Caco-2 (cell line): ENCODE results near the gene ST3GAL2. TPM values are rescaled to one million over a fixed set of nuclear protein-coding genes. Genes with fewer than 3 reads are reported as not detected.
"Not testable (repeated sequence)": the region's sequence is repeated elsewhere in the genome, so short reads cannot be mapped to it uniquely, and the experiment has no call there.

Experiments used
- BruUV-seq: library from RNA; stranded (reverse); fragments of 400-500 nt; replicated peaks from 2 replicates; lab custom pipeline; 2021; lab: Mats Ljungman, UMichigan
- CTCF ChIA-PET: fragments of 300-600 bp; sonication (Branson Sonifier 250); formaldehyde crosslinking; loops from one replicate; lab custom pipeline; 2022; ENCODE audit warnings: antibody characterized with exemption; lab: Charles Lee
- POLR2A ChIA-PET: fragments of 300-600 bp; sonication (Branson Sonifier 250); formaldehyde crosslinking; loops from one replicate; lab custom pipeline; 2022; ENCODE audit warnings: antibody characterized with exemption; lab: Charles Lee
- DNase-seq, 2 experiments: peaks; one replicate each; pipeline versions ENCODE4 v3.0.0 to v3.0.0-alpha.2; 2020 to 2022
- H3K27me3 ChIP-seq: replicated peaks from 2 replicates; pipeline ENCODE4 v1.6.0; 2011; ENCODE audit warnings: low read length; ENCODE audit not compliant: control insufficient read depth, insufficient read depth
- H3K36me3 ChIP-seq: 2 replicates; pipeline ENCODE4 v1.5.1; 2011; ENCODE audit warnings: low read length; ENCODE audit not compliant: control insufficient read depth, insufficient read depth
- H3K4me1 ChIP-seq: fragments of 250-450 bp; sonication (Bioruptor Pico); 2 replicates; pipeline ENCODE4 v1.5.1; 2020; ENCODE audit warnings: mild to moderate bottlenecking
- H3K4me3 ChIP-seq: 2 replicates; pipeline ENCODE4 v1.5.1; 2011; ENCODE audit warnings: low read depth, mild to moderate bottlenecking, control low read depth, low read length
- H3K9me3 ChIP-seq: fragments of 250-450 bp; sonication (Bioruptor Pico); 2 replicates; pipeline ENCODE4 v1.5.1; 2020; ENCODE audit warnings: mild to moderate bottlenecking, moderate library complexity
- H3K27ac Mint-ChIP-seq: one replicate; pipeline ENCODE4 v1.8.0; 2022; ENCODE audit warnings: mixed read lengths; ENCODE audit not compliant: unreplicated experiment
- H3K27me3 Mint-ChIP-seq: one replicate; pipeline ENCODE4 v1.8.0; 2022; ENCODE audit warnings: mixed read lengths; ENCODE audit not compliant: insufficient read depth, unreplicated experiment
- H3K36me3 Mint-ChIP-seq: one replicate; pipeline ENCODE4 v1.8.0; 2022; ENCODE audit warnings: mild to moderate bottlenecking, mixed read lengths; ENCODE audit not compliant: insufficient read depth, unreplicated experiment
- H3K4me1 Mint-ChIP-seq: one replicate; pipeline ENCODE4 v1.8.0; 2022; ENCODE audit warnings: low read depth, mixed read lengths; ENCODE audit not compliant: unreplicated experiment
- H3K4me3 Mint-ChIP-seq: one replicate; pipeline ENCODE4 v1.8.0; 2022; ENCODE audit warnings: mild to moderate bottlenecking, moderate library complexity, mixed read lengths; ENCODE audit not compliant: unreplicated experiment
- H3K9me3 Mint-ChIP-seq: one replicate; pipeline ENCODE4 v1.8.0; 2022; ENCODE audit warnings: mixed read lengths; ENCODE audit not compliant: unreplicated experiment
- CTCF ChIP-seq, 2 experiments: fragments of 200-600 bp in 1 of 2; IDR thresholded peaks; 1 replicate in 1 of 2; 2 replicates in 1 of 2; pipeline versions ENCODE4 v1.5.1 to v1.8.0; 2011 to 2022; ENCODE audit warnings: antibody characterized with exemption in 1 of 2, control low read depth in 1 of 2, inconsistent platforms in 1 of 2, low read depth in 1 of 2, low read length in 1 of 2, mild to moderate bottlenecking in 1 of 2, moderate library complexity in 1 of 2; ENCODE audit not compliant: insufficient read depth in 1 of 2, severe bottlenecking in 1 of 2, unreplicated experiment in 1 of 2
- intact Hi-C: fragments of 100-400 bp; cut with micrococcal nuclease; formaldehyde crosslinking; loops from one replicate; pipeline ENCODE4 v1.10.0; 2022; ENCODE audit not compliant: unreplicated experiment
- total RNA-seq: library from RNA; stranded (reverse); gene quantifications from 2 replicates; pipeline ENCODE4 v1.2.3, GENCODE V29; 2022

Gene ST3GAL2
- total RNA-seq, 1 experiment from 2014 or later, result 31.1 TPM

- Mint-ChIP-seq H3K9me3 (no peaks in the 10 kb centered on the region), H3K4me3 (no peak overlapping the region), H3K27me3 (no peaks in the 10 kb centered on the region), H3K27ac (no peak overlapping the region), H3K36me3 (peaks cover 43% of the 10 kb centered on the region), H3K4me1 (peaks cover under 1% of the 10 kb centered on the region)
- Histone ChIP-seq H3K9me3 (no peaks in the 10 kb centered on the region), H3K27me3 (no peaks in the 10 kb centered on the region), H3K4me3 (no peak overlapping the region), H3K4me1 (no peaks in the 10 kb centered on the region), H3K36me3 (no peaks in the 10 kb centered on the region; the same call in 1 of the 2 replicates)
- intact Hi-C loops, result no loop called here
- ChIA-PET CTCF (no interaction called here), POLR2A (no interaction called here)
- DNase-seq, result no peak
- TF ChIP-seq CTCF (IDR thresholded peaks at IDR 0.05; ENCODE audit: insufficient read depth in 1 of 2, low read depth in 1 of 2, low read length in 1 of 2, severe bottlenecking in 1 of 2, unreplicated experiment in 1 of 2), result no peak
- no TSS peak for BruUV-seq
Observed at GRCh38 chr16:70337814-70338213, 101.1 kb downstream of the ST3GAL2 start.

GRCh38 chr16:70332728-70333127 is 106.2 kb downstream of the ST3GAL2 start:
- H3K27me3 ChIP-seq, POLR2A ChIA-PET, BruUV-seq, H3K27me3 Mint-ChIP-seq, CTCF ChIA-PET, H3K4me1 Mint-ChIP-seq, H3K36me3 ChIP-seq, H3K9me3 ChIP-seq, H3K4me3 ChIP-seq, intact Hi-C loops, H3K9me3 Mint-ChIP-seq, H3K4me3 Mint-ChIP-seq, DNase-seq, H3K4me1 ChIP-seq: not testable (repeated sequence)
- Mint-ChIP-seq H3K36me3 (peaks cover 73% of the 10 kb centered on the region), H3K27ac (peak overlapping the region; percentile 48)

GRCh38 chr16:70331588-70332358 is 107.1 kb downstream of the ST3GAL2 start:
- DNase-seq, result peak in 1 of 2 experiments; percentile 34

More at GRCh38 chr16:70331588-70332358, 107.1 kb downstream of the ST3GAL2 start:
- Mint-ChIP-seq H3K4me1 (peaks cover 6% of the 10 kb centered on the region), H3K9me3 (no peaks in the 10 kb centered on the region), H3K36me3 (peaks cover 73% of the 10 kb centered on the region), H3K27ac (no peak overlapping the region), H3K27me3 (no peaks in the 10 kb centered on the region), H3K4me3 (no peak overlapping the region)
- BruUV-seq, result no TSS peak
- no peak overlapping the region for H3K4me3 ChIP-seq
- H3K36me3 ChIP-seq, result peaks cover 2% of the 10 kb centered on the region
- no peaks in the 10 kb centered on the region for H3K9me3 ChIP-seq
- H3K4me1 ChIP-seq, result no peaks in the 10 kb centered on the region
- intact Hi-C loops, result no loop called here
- ChIA-PET CTCF (interaction anchor here (0.7 to 1.4 kb wide), 4 partner anchors 12 to 322 kb away, joined by 3 to 4 read pairs (median 3); partner anchors contain the start of gene DDX19A), POLR2A (no interaction called here)
- no peaks in the 10 kb centered on the region for H3K27me3 ChIP-seq
- TF ChIP-seq CTCF (IDR thresholded peaks at IDR 0.05; ENCODE audit: insufficient read depth in 1 of 2, low read depth in 1 of 2, low read length in 1 of 2, severe bottlenecking in 1 of 2, unreplicated experiment in 1 of 2), result peak; percentile 67
